ENCODE data around the gene ADRB2.
"Not testable (repeated sequence)": the region's sequence is repeated elsewhere in the genome, so short reads cannot be mapped to it uniquely, and the experiment has no call there.

Gene ADRB2

DNA sequence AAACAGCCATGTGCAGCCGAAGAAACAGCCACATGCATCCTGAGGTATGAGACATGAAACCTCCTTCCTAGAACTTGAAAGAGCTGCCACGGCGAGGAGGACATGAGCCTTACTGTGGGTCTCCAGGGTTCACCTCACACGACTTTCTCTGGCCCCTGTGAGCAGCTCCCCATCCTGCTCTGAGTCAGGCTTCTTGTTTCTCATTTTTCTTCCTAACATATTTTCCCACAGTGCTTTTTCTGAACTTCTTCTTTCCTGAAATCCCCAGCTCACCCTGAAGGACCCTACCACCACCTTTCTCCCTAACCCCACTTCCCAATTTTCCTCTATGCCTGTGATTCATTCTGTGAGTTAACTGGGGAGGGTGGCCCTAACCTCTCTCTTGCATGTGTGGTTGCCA lies 33.7 kb upstream of the ADRB2 start:
- peaks cover 51% of the 10 kb centered on the region for H3K4me1 ChIP-seq (ENCODE audit: control insufficient read depth, insufficient read depth, low read length)
- H3K36me3 ChIP-seq (ENCODE audit: insufficient read depth, low read length), result no peaks in the 10 kb centered on the region
- H3K9ac ChIP-seq (ENCODE audit: low read depth, low read length), result no peak overlapping the region
- H3K4me2 ChIP-seq (ENCODE audit: low read length), result no peak overlapping the region
- H3K27me3 ChIP-seq (ENCODE audit: control insufficient read depth, insufficient read depth, low read length), result no peaks in the 10 kb centered on the region
- H3K9me3 ChIP-seq (replicated peaks; ENCODE audit: low read length), result no peaks in the 10 kb centered on the region
- H3K4me3 ChIP-seq (ENCODE audit: low read length), result no peak overlapping the region

DNA sequence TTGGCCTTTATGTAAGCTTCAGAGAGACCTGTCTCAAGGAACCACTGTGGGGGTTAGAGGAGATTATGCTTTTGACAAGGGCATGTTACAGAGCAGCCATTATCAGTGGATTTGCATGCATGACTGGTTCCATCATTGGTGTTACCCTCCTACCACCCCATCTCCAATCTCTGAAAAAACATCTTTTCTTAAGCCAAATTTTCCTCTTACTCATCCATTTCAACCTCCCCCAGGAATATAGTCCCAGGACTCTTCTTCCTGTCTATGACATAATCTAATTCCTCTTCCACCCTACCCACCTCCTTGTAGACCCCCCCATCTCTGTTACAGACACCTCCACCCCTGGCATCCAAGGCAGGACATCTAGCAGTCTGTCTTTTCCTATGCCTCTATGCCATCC lies 33.1 kb upstream of the ADRB2 start:
- Histone ChIP-seq H3K4me3 (ENCODE audit: low read length) (no peak overlapping the region), H3K27me3 (ENCODE audit: control insufficient read depth, insufficient read depth, low read length) (no peaks in the 10 kb centered on the region), H3K9ac (ENCODE audit: low read depth, low read length) (no peak overlapping the region), H3K4me1 (ENCODE audit: control insufficient read depth, insufficient read depth, low read length) (peaks cover 51% of the 10 kb centered on the region), H3K4me2 (ENCODE audit: low read length) (no peak overlapping the region), H3K9me3 (replicated peaks; ENCODE audit: low read length) (no peaks in the 10 kb centered on the region), H3K36me3 (ENCODE audit: insufficient read depth, low read length) (no peaks in the 10 kb centered on the region)

DNA sequence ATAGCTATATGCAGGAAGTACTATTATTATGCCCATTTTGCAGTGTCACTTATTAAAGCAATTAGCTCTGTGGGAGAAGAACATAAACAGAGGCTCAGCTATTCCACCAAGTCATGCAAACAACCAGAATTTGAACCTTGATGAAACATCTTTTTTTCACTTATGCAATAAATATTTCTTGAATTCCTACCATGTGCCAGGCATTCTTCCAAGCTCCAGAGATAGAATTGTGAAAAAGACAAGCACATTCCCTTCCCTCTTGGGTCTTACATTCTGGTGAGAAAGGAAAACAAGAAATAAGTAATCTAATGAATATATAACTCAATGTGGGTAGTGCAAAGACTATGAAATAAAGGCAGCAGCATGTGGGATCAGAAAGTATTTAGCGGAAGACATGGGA lies 32.1 kb upstream of the ADRB2 start:
- Histone ChIP-seq H3K9ac (ENCODE audit: low read depth, low read length) (no peak overlapping the region), H3K27me3 (ENCODE audit: control insufficient read depth, insufficient read depth, low read length) (no peaks in the 10 kb centered on the region), H3K9me3 (replicated peaks; ENCODE audit: low read length) (no peaks in the 10 kb centered on the region), H3K4me3 (ENCODE audit: low read length) (no peak overlapping the region), H3K36me3 (ENCODE audit: insufficient read depth, low read length) (no peaks in the 10 kb centered on the region), H3K4me2 (ENCODE audit: low read length) (no peak overlapping the region), H3K4me1 (ENCODE audit: control insufficient read depth, insufficient read depth, low read length) (peaks cover 43% of the 10 kb centered on the region)

DNA sequence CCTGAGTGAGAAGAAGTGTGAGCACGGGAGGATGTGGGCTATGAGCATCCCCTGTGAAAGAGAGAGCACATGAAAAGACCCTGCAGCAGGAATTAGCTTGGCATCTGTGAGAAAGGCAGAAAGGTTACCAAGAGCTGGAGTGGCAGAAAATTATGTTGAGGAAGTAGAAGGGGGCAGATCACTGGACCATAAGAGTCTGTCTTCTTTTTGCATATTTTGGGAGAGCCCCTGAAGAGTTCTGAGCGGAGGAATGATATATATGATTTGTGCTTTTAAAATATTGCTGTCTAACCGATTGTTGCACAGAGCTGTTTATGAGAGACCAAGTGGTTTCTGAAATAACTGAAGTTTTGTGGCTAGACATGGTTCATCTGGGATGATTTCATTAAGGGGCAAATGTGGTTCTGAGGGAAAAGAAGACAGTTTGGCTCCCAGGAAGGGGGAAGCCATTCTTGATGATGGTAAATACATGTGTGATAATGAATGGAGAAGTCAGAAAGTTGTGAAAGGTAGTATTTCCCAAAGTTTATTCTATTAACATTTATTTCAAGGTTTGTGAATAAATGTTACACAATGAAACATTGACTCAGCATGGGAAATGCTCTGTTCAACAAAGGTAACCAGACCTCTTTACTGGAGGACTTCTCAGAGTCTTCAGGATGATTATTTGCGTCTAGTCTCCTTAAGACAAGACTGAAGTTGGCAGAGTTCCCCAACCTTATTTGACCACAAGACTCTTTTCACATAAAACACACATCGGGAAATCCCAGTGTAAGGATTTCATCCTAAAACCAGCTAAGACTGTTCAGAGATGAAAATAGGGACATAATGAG lies 31.5 kb upstream of the ADRB2 start:
- H3K4me3 ChIP-seq (ENCODE audit: low read length), result no peak overlapping the region
- no peaks in the 10 kb centered on the region for H3K9me3 ChIP-seq (replicated peaks; ENCODE audit: low read length)
- H3K4me1 ChIP-seq (ENCODE audit: control insufficient read depth, insufficient read depth, low read length), result peaks cover 42% of the 10 kb centered on the region
- no peaks in the 10 kb centered on the region for H3K36me3 ChIP-seq (ENCODE audit: insufficient read depth, low read length)
- no peak overlapping the region for H3K4me2 ChIP-seq (ENCODE audit: low read length)
- no peak overlapping the region for H3K9ac ChIP-seq (ENCODE audit: low read depth, low read length)
- no peaks in the 10 kb centered on the region for H3K27me3 ChIP-seq (ENCODE audit: control insufficient read depth, insufficient read depth, low read length)

DNA sequence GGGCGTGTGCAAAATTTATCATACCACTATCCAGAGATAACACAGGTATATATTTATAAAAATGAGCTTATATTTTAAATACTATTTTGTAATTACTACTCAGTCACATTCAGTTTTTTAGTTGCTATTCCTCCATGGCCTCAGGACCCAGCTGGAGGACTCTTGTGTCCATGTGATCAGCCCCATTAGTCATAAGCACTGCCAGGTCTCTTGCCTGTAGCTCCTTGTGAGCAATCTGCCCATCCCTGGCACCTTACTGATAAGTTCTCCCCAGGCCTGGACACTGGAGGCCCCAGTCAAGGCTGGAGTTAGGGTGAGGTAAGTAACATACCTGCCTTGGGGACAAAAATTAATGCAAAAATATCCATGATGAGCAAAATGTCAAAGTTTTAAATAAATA lies 29.5 kb upstream of the ADRB2 start:
- no peak overlapping the region for H3K4me3 ChIP-seq (ENCODE audit: low read length)
- H3K4me2 ChIP-seq (ENCODE audit: low read length), result no peak overlapping the region
- H3K27me3 ChIP-seq (ENCODE audit: control insufficient read depth, insufficient read depth, low read length), result no peaks in the 10 kb centered on the region
- no peak overlapping the region for H3K9ac ChIP-seq (ENCODE audit: low read depth, low read length)
- no peaks in the 10 kb centered on the region for H3K9me3 ChIP-seq (replicated peaks; ENCODE audit: low read length)
- peaks cover 22% of the 10 kb centered on the region for H3K4me1 ChIP-seq (ENCODE audit: control insufficient read depth, insufficient read depth, low read length)
- H3K36me3 ChIP-seq (ENCODE audit: insufficient read depth, low read length), result no peaks in the 10 kb centered on the region

DNA sequence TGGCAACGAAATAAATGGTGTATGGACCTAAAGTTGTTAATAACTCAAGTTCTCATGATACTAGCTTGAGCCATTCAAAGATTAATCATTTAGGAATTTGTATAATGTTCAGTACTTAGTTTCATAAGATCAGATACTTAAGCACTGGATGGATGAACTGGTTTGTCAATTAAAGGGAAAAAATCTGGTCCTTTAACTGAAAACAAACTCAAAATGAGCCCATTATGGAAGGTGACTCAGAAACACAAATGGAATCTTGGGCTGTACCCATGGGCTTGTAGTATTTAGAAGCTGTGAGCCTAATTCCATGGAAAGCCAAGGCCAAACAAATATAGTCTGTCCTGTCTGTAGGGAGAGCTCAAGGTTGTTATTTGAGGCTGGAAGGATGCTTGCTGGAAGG lies 27.6 kb upstream of the ADRB2 start:
- no peak overlapping the region for H3K9ac ChIP-seq (ENCODE audit: low read depth, low read length)
- no peaks in the 10 kb centered on the region for H3K36me3 ChIP-seq (ENCODE audit: insufficient read depth, low read length)
- H3K9me3 ChIP-seq (replicated peaks; ENCODE audit: low read length), result no peaks in the 10 kb centered on the region
- H3K4me1 ChIP-seq (ENCODE audit: control insufficient read depth, insufficient read depth, low read length), result peaks cover 8% of the 10 kb centered on the region
- H3K4me2 ChIP-seq (ENCODE audit: low read length), result no peak overlapping the region
- H3K4me3 ChIP-seq (ENCODE audit: low read length), result no peak overlapping the region
- H3K27me3 ChIP-seq (ENCODE audit: control insufficient read depth, insufficient read depth, low read length), result no peaks in the 10 kb centered on the region

DNA sequence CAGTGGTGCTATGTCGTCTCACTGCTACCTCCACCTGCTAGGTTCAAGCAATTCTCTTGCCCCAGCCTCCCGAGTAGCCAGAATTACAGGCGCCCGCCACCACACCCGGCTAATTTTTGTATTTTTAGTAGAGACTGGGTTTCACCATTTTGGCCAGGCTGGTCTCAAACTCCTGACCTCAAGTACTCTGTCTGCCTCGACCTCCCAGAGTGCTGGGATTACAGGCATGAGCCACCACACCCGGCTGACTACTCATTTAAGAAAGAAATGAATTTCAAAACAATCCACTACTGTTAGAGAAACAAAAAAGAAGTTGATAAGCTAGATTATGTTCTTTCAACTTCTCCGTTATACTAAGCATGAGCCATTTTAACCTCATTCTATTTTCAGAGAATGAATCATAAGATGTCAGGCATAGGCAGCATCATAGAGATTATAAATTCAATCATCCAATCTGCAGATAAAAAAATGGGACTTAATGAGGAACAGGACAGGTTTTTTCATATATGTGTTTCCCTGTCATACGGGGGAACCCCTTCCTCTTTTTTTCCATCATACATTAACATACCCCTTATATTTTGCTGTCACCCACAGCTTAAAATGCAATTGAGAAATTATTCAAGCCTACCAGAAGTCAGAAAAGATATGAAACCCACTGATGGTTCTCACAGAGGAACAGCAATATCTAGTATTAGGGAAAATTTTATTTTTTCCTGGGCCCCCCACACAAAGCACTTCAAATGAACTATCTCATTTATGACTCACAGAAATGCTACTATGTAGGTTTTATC lies 26.5 kb upstream of the ADRB2 start:
- Histone ChIP-seq H3K4me3 (ENCODE audit: low read length) (no peak overlapping the region), H3K4me1 (ENCODE audit: control insufficient read depth, insufficient read depth, low read length) (peaks cover 4% of the 10 kb centered on the region), H3K27me3 (ENCODE audit: control insufficient read depth, insufficient read depth, low read length) (no peaks in the 10 kb centered on the region), H3K4me2 (ENCODE audit: low read length) (no peak overlapping the region), H3K36me3 (ENCODE audit: insufficient read depth, low read length) (no peaks in the 10 kb centered on the region), H3K9me3 (replicated peaks; ENCODE audit: low read length) (no peaks in the 10 kb centered on the region), H3K9ac (ENCODE audit: low read depth, low read length) (no peak overlapping the region)

DNA sequence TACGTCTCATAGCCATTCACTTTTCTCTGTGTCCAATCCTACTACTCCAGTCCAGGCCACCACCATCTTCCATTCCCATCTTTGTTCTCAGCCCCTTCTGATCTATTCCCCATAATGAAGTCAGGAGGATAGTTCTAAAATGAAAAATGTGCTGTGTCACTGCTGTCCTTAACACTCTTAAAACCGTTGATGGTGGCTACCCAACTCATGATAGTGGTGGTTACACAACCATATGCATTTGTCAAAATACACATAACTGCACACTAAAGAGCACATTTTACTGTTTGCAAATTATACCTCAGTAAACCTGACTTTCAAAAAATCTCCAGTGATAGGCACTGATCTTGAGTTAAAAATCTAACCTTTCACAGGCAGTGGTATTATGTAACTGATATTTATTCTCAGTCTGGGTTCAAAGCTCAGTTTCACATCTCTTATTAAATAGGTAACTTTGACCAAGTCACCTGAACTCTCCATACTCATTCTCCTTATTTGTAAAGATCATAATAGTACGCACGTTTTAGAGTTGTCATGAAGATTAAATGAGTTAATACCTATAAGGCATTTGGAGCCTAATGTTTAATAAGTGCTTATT lies 24.6 kb upstream of the ADRB2 start:
- no peaks in the 10 kb centered on the region for H3K36me3 ChIP-seq (ENCODE audit: insufficient read depth, low read length)
- no peaks in the 10 kb centered on the region for H3K9me3 ChIP-seq (replicated peaks; ENCODE audit: low read length)
- H3K9ac ChIP-seq (ENCODE audit: low read depth, low read length), result no peak overlapping the region
- H3K27me3 ChIP-seq (ENCODE audit: control insufficient read depth, insufficient read depth, low read length), result no peaks in the 10 kb centered on the region
- H3K4me2 ChIP-seq (ENCODE audit: low read length), result no peak overlapping the region
- H3K4me3 ChIP-seq (ENCODE audit: low read length), result no peak overlapping the region
- peaks cover 18% of the 10 kb centered on the region for H3K4me1 ChIP-seq (ENCODE audit: control insufficient read depth, insufficient read depth, low read length)

DNA sequence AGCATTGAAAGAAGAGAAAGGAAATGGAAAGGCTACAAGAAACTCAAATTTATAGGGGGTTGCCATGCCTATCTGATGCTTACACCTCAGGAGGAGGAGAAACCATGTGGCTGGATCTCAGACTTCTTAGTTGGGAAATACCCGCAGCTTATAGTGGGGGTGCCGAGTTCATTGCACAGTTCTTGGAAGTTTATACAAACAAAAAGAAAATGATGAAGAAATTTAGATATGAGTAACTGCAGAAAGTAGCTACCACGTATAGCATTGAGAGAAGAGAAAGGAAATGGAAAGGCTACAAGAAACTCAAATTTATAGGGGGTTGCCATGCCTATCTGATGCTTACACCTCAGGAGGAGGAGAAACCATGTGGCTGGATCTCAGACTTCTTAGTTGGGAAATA lies 23.0 kb upstream of the ADRB2 start:
- not testable (repeated sequence) for H3K9me3 ChIP-seq (replicated peaks; ENCODE audit: low read length); H3K4me2 ChIP-seq (ENCODE audit: low read length); H3K9ac ChIP-seq (ENCODE audit: low read depth, low read length); H3K27me3 ChIP-seq (ENCODE audit: control insufficient read depth, insufficient read depth, low read length); H3K36me3 ChIP-seq (ENCODE audit: insufficient read depth, low read length); H3K4me3 ChIP-seq (ENCODE audit: low read length)
- peaks cover 18% of the 10 kb centered on the region for H3K4me1 ChIP-seq (ENCODE audit: control insufficient read depth, insufficient read depth, low read length)

DNA sequence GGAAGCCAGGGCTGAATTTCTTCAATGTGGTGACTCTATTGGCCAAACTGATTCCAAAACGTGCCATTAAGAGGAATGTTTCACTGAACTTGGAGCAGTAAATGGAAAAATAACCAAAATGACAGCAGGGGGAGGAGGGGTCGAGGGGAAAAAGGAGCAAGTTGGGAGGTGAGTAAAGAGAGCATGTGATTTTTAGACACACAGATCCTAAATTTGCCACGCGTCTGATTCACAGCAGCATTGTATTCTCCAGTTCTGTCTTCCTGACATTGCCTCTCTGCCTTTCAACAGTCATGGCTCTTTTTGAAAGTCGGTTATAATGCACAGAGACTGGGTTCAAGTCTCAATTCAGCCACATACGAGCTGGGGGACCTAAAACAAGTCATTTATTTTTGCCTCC lies 22.0 kb upstream of the ADRB2 start:
- H3K9ac ChIP-seq (ENCODE audit: low read depth, low read length), result no peak overlapping the region
- no peak overlapping the region for H3K4me2 ChIP-seq (ENCODE audit: low read length)
- no peaks in the 10 kb centered on the region for H3K27me3 ChIP-seq (ENCODE audit: control insufficient read depth, insufficient read depth, low read length)
- H3K4me1 ChIP-seq (ENCODE audit: control insufficient read depth, insufficient read depth, low read length), result peaks cover 18% of the 10 kb centered on the region
- H3K9me3 ChIP-seq (replicated peaks; ENCODE audit: low read length), result no peaks in the 10 kb centered on the region
- H3K36me3 ChIP-seq (ENCODE audit: insufficient read depth, low read length), result no peaks in the 10 kb centered on the region
- H3K4me3 ChIP-seq (ENCODE audit: low read length), result no peak overlapping the region

DNA sequence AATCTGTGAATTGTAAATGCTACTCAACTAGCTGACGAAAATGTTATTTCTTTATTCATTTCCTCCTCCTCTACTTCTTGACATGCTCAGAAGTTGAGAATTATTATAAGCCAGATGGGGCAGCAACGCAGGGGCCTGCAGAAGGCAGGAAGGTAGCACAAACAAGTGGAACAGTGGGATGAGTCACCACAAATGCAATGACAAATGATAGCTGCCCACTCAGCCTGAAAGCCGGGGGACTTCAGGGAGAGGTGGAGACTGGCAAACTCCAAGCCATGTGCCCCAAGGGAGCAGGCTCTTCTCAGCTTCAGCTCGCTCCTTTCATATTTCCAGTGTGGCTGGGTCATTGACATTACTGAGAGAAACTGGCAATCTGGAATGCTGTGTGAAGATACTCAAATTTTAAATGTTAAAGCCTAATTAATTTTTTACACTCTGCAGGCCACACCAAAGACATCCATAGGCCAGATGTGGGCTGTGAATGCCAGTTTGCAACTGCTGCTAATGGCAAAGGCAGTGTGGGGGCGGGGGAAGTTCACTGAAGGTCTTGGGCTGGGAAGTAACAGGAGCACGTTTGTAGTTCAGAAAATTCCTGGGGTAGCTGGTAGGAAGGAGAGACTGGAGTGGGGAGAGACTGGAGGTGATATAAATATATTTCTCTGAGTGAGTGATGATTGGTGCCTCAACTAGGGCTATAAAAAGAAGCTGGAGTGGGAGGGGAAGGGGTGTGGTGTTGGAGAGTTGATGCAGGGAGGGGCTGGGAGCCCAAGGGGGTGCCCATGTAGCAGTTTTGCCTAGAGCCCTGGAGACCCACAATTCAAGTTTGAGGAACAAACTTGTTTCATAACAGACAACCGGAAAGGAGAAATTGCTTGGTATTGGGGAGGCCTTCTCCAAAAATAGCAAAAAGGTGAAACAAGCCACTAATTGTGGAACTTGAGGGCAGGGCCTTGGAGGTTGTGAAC lies 20.8 kb upstream of the ADRB2 start:
- H3K9me3 ChIP-seq (replicated peaks; ENCODE audit: low read length), result no peaks in the 10 kb centered on the region
- H3K4me3 ChIP-seq (ENCODE audit: low read length), result no peak overlapping the region
- no peaks in the 10 kb centered on the region for H3K27me3 ChIP-seq (ENCODE audit: control insufficient read depth, insufficient read depth, low read length)
- no peak overlapping the region for H3K9ac ChIP-seq (ENCODE audit: low read depth, low read length)
- H3K4me2 ChIP-seq (ENCODE audit: low read length), result peak overlapping the region; percentile 1
- no peaks in the 10 kb centered on the region for H3K36me3 ChIP-seq (ENCODE audit: insufficient read depth, low read length)
- H3K4me1 ChIP-seq (ENCODE audit: control insufficient read depth, insufficient read depth, low read length), result peaks cover 18% of the 10 kb centered on the region

Data from skeletal muscle satellite cell (primary cell).